Neural cell (in vitro differentiated cells): ENCODE data around the gene IL1R2.

ENCODE experiments used
- RAD21 ChIP-seq: fragments of 450-650 bp; conservative IDR thresholded peaks from 2 replicates; pipeline ENCODE4 v1.6.1; 2014; ENCODE audit warnings: antibody characterized with exemption, mild to moderate bottlenecking, moderate library complexity
- TF ChIP-seq, protein P1 (sequence below): fragments of 450-650 bp; IDR thresholded peaks from 2 replicates; pipeline ENCODE4 v1.5.1; 2014; ENCODE audit warnings: antibody characterized with exemption, mild to moderate bottlenecking, moderate library complexity; ENCODE audit not compliant: poor library complexity, severe bottlenecking

DNA sequence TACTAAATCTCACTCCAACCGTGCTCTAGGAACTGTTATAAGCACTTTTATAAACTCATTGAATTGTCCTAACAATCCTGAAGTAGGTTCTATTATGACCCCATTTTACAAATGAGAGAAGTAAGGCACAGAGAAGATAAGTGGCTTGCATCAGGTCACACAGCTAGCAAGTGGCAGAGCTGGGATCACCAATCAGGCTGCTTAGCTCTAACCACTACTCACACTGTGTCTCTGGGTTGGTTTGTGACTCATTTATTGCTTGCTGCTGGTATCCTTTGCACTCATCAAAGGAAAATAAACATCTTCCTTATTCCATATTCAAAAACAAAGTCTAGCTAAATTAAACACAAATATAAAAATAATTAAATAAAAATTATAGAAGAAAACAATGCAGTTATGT is 42.5 kb upstream of the IL1R2 start:
- TF ChIP-seq, protein P1, sequence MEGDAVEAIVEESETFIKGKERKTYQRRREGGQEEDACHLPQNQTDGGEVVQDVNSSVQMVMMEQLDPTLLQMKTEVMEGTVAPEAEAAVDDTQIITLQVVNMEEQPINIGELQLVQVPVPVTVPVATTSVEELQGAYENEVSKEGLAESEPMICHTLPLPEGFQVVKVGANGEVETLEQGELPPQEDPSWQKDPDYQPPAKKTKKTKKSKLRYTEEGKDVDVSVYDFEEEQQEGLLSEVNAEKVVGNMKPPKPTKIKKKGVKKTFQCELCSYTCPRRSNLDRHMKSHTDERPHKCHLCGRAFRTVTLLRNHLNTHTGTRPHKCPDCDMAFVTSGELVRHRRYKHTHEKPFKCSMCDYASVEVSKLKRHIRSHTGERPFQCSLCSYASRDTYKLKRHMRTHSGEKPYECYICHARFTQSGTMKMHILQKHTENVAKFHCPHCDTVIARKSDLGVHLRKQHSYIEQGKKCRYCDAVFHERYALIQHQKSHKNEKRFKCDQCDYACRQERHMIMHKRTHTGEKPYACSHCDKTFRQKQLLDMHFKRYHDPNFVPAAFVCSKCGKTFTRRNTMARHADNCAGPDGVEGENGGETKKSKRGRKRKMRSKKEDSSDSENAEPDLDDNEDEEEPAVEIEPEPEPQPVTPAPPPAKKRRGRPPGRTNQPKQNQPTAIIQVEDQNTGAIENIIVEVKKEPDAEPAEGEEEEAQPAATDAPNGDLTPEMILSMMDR, result no peak
- TF ChIP-seq RAD21, result no peak
